Calu3 (cell line): ENCODE measurements around the gene CDK13. TPM values are rescaled to one million over a fixed set of nuclear protein-coding genes. Genes with fewer than 3 reads are reported as not detected.

Experiments
- BruUV-seq: library from RNA; stranded (reverse); fragments of 400-500 nt; replicated peaks from 2 replicates; lab custom pipeline; 2021; lab: Mats Ljungman, UMichigan
- CTCF ChIA-PET: fragments of 300-600 bp; sonication (Branson Sonifier 250); formaldehyde crosslinking; loops from one replicate; lab custom pipeline; 2022; ENCODE audit warnings: antibody characterized with exemption; lab: Charles Lee
- DNase-seq: peaks from one replicate; pipeline ENCODE4 v3.0.0; 2022
- H3K27ac Mint-ChIP-seq: one replicate; pipeline ENCODE4 v1.8.0; 2022; ENCODE audit warnings: mixed read lengths; ENCODE audit not compliant: unreplicated experiment
- H3K27me3 Mint-ChIP-seq: one replicate; pipeline ENCODE4 v1.8.0; 2022; ENCODE audit warnings: mixed read lengths; ENCODE audit not compliant: unreplicated experiment
- H3K36me3 Mint-ChIP-seq: one replicate; pipeline ENCODE4 v1.8.0; 2022; ENCODE audit warnings: mild to moderate bottlenecking, moderate library complexity, mixed read lengths; ENCODE audit not compliant: insufficient read depth, unreplicated experiment
- H3K4me1 Mint-ChIP-seq: one replicate; pipeline ENCODE4 v1.8.0; 2022; ENCODE audit warnings: mild to moderate bottlenecking, low read depth, mixed read lengths; ENCODE audit not compliant: unreplicated experiment
- H3K4me3 Mint-ChIP-seq: one replicate; pipeline ENCODE4 v1.8.0; 2022; ENCODE audit warnings: mild to moderate bottlenecking, low read depth, moderate library complexity, mixed read lengths; ENCODE audit not compliant: unreplicated experiment
- H3K9me3 Mint-ChIP-seq: one replicate; pipeline ENCODE4 v1.8.0; 2022; ENCODE audit warnings: low read depth, mixed read lengths; ENCODE audit not compliant: unreplicated experiment
- CTCF ChIP-seq: fragments of 200-600 bp; IDR thresholded peaks from one replicate; pipeline ENCODE4 v1.8.0; 2022; ENCODE audit warnings: antibody characterized with exemption; ENCODE audit not compliant: unreplicated experiment
- intact Hi-C: fragments of 100-400 bp; cut with micrococcal nuclease; formaldehyde crosslinking; loops from one replicate; pipeline ENCODE4 v1.10.0; 2022; ENCODE audit not compliant: unreplicated experiment
- total RNA-seq: library from RNA; stranded (reverse); gene quantifications from 2 replicates; pipeline ENCODE4 v1.2.3, GENCODE V29; 2022

CDK13 gene
- total RNA-seq, 1 experiment from 2014 or later, result 86.7 TPM

GRCh38 chr7:39951226-39952194, 1.5 kb downstream of the CDK13 start:
- peaks cover 64% of the 10 kb centered on the region for H3K36me3 Mint-ChIP-seq
- intact Hi-C loops, result loop anchor here (1.0 kb wide), 1 partner anchor 101 kb away; no protein-coding TSS in a partner anchor
- H3K27me3 Mint-ChIP-seq, result no peaks in the 10 kb centered on the region
- H3K4me1 Mint-ChIP-seq, result peaks cover 31% of the 10 kb centered on the region
- peak; percentile 68 for TF ChIP-seq CTCF
- H3K27ac Mint-ChIP-seq, result peak overlapping the region; percentile 98
- no TSS peak for BruUV-seq
- H3K4me3 Mint-ChIP-seq, result peak overlapping the region; percentile 87
- no peaks in the 10 kb centered on the region for H3K9me3 Mint-ChIP-seq
- CTCF ChIA-PET, result interaction anchor here (0.5 to 2.1 kb wide), 4 partner anchors 65 to 151 kb away, joined by 3 to 19 read pairs (median 4); no protein-coding TSS in a partner anchor
- DNase-seq, result peak; percentile 84

GRCh38 chr7:39952374-39952773, 2.3 kb downstream of the CDK13 start:
- peak overlapping the region; percentile 87 for H3K4me3 Mint-ChIP-seq
- BruUV-seq, result no TSS peak
- peaks cover 40% of the 10 kb centered on the region for H3K4me1 Mint-ChIP-seq
- CTCF ChIA-PET, result interaction anchor here (0.5 to 2.1 kb wide), 3 partner anchors 50 to 165 kb away, joined by 3 to 19 read pairs (median 11); no protein-coding TSS in a partner anchor
- H3K36me3 Mint-ChIP-seq, result peaks cover 71% of the 10 kb centered on the region
- no peak for TF ChIP-seq CTCF
- peak overlapping the region; percentile 98 for H3K27ac Mint-ChIP-seq
- no peaks in the 10 kb centered on the region for H3K9me3 Mint-ChIP-seq
- DNase-seq, result no peak
- intact Hi-C loops, result no loop called here
- no peaks in the 10 kb centered on the region for H3K27me3 Mint-ChIP-seq

GRCh38 chr7:39952803-39953202, 2.7 kb downstream of the CDK13 start:
- intact Hi-C loops, result no loop called here

More at GRCh38 chr7:39952803-39953202, 2.7 kb downstream of the CDK13 start:
- BruUV-seq, result TSS peak; percentile 27
- Mint-ChIP-seq H3K36me3 (peaks cover 75% of the 10 kb centered on the region), H3K27me3 (no peaks in the 10 kb centered on the region), H3K27ac (peak overlapping the region; percentile 98), H3K9me3 (no peaks in the 10 kb centered on the region), H3K4me3 (peak overlapping the region; percentile 87), H3K4me1 (peaks cover 41% of the 10 kb centered on the region)
- CTCF ChIA-PET, result interaction anchor here (0.5 to 2.1 kb wide), 3 partner anchors 50 to 164 kb away, joined by 3 to 19 read pairs (median 11); no protein-coding TSS in a partner anchor
- DNase-seq, result no peak
- TF ChIP-seq CTCF, result no peak
